Fibroblast of mammary gland (primary cell): ENCODE data around the gene KIZ.

ENCODE experiments used
- DNase-seq: peaks from one replicate; pipeline ENCODE4 v3.0.0-alpha.2; 2010; ENCODE audit warnings: low read depth
- H3K4me3 ChIP-seq: 2 replicates; pipeline ENCODE4 v1.5.1; 2011; ENCODE audit warnings: low read depth, mild to moderate bottlenecking, low read length, moderate library complexity; ENCODE audit not compliant: control insufficient read depth
- CTCF ChIP-seq: conservative IDR thresholded peaks from 2 replicates; pipeline ENCODE4 v1.5.1; 2011; ENCODE audit warnings: low read depth, low read length, inconsistent platforms; ENCODE audit not compliant: control insufficient read depth, insufficient read depth

Gene KIZ

DNA sequence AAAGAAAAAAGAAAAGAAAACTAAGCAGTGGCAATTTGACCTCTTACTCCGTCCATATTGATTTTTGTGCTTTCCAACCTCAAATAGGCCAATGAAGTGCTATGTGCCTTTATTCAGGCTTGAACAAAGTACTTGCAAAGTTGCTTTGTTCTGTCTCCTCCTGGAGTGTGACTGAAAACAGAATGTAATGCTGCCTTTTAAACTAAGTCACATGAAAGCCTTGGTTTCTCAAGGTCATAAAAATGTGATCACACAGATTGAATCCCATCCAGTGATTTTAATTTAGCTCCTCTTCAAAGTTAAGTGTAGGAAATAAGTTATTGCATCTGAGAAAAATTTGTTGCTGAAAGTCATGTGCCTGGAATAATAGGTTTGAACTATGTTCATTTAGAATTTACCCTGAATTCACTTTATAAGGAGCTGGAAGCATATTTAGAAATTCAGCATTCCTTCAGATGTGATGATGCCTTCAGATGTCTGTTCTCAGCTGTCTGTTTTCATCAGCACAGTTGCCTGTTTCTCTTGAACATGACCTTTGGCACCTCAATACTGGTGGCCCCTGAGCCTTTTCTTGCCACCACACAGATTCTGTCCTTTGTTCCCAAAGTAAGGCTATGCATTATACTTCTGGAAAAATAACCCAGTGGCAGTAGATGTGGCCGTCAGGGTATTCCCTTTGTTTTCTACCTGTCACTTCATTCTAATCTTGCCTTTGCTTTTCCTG lies 48.8 kb downstream of the KIZ start:
- no peak for TF ChIP-seq CTCF
- DNase-seq, result no peak
- H3K4me3 ChIP-seq, result no peak overlapping the region

DNA sequence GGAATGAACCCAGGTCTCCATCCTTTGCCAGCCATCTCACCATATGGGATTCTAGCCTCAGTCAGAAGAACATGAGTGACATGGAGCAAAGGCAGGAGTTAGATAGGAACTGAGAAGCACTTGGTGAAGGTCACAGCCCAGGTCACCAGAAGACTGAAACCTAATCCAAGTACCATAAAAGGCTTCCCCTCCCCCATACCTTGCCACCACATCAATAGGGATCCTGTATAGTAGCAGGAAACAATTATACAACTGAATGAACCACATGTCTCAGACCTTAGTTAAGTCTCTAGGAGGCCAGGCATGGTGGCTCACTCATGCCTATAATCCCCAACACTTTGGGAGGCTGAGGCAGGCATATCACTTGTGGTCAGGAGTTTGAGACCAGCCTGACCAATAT lies 49.6 kb downstream of the KIZ start:
- TF ChIP-seq CTCF, result no peak
- no peak for DNase-seq
- H3K4me3 ChIP-seq, result no peak overlapping the region

- no peak for TF ChIP-seq CTCF
- no peak for DNase-seq
- no peak overlapping the region for H3K4me3 ChIP-seq
Observed at GRCh38 chr20:21177767-21178166, 51.9 kb downstream of the KIZ start.

DNA sequence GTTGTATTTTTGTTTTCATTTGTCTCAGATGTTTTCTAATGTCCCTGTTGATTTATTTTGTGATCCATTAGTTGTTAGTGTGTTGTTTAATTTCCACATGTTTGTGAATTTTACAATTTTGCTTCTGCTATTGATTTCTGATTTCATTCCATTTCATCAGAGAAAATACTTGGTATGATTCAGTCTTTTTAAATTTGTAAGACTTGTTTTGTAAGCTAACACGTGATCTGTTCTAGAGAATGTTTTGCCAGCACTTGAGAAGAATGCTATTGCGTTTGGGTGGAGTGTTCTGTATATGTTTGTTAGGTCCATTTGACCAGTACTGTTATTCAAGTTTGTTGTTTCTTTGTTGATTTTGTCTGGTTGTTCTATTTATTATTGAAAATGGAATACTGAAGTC lies 53.9 kb downstream of the KIZ start:
- H3K4me3 ChIP-seq, result no peak overlapping the region
- TF ChIP-seq CTCF, result no peak
- DNase-seq, result peak; percentile 71

- no peak overlapping the region for H3K4me3 ChIP-seq
- TF ChIP-seq CTCF, result no peak
- no peak for DNase-seq
Observed at GRCh38 chr20:21180248-21180647, 54.4 kb downstream of the KIZ start.

GRCh38 chr20:21181028-21181427 lies 55.1 kb downstream of the KIZ start:
- DNase-seq, result no peak
- no peak for TF ChIP-seq CTCF
- H3K4me3 ChIP-seq, result no peak overlapping the region
